Uterus (tissue), 4 donors: ENCODE measurements around the gene OAT. TPM values are rescaled to one million over a fixed set of nuclear protein-coding genes. Genes with fewer than 3 reads are reported as not detected.

Experiments
- DNase-seq, 2 donors: peaks; one replicate each; pipeline ENCODE4 v3.0.0-alpha.2; 2019 to 2020
- H3K27ac ChIP-seq, 2 donors: fragments of 200-600 bp; sonication (generic); 1 replicate in 1 of 2; 2 replicates in 1 of 2; pipeline ENCODE4 v1.5.1; 2016 to 2018
- H3K27me3 ChIP-seq, 2 donors: fragments of 200-600 bp; sonication (generic); one replicate each; pipeline ENCODE4 v1.5.1; 2018 to 2019; ENCODE audit warnings: control low read depth in 1 of 2
- H3K36me3 ChIP-seq, 2 donors: fragments of 200-600 bp; sonication (generic); one replicate each; pipeline ENCODE4 v1.5.1; 2019; ENCODE audit warnings: control low read depth in 1 of 2
- H3K4me1 ChIP-seq, 2 donors: fragments of 200-600 bp; sonication (generic); one replicate each; pipeline ENCODE4 v1.5.1; 2018 to 2019; ENCODE audit warnings: control low read depth in 1 of 2
- H3K4me3 ChIP-seq, 2 donors: fragments of 200-600 bp; sonication (generic); 1 replicate in 1 of 2; 2 replicates in 1 of 2; pipeline ENCODE4 v1.5.1; 2018 to 2019; ENCODE audit warnings: mild to moderate bottlenecking in 1 of 2
- H3K9me3 ChIP-seq, 2 donors: fragments of 200-600 bp; sonication (generic); one replicate each; pipeline ENCODE4 v1.5.1; 2019; ENCODE audit warnings: control low read depth in 1 of 2
- POLR2A ChIP-seq, 2 donors: fragments of 450-650 bp; IDR thresholded peaks; one replicate each; pipeline ENCODE4 v1.6.1; 2016; ENCODE audit warnings: antibody characterized with exemption in 2 of 2, mild to moderate bottlenecking in 1 of 2, moderate library complexity in 1 of 2
- intact Hi-C: fragments of 100-400 bp; cut with DNase I; formaldehyde crosslinking; loops from one replicate; pipeline ENCODE4 v1.15.1; 2023; ENCODE audit warnings: low total_unique reads
- total RNA-seq, 4 donors: library from RNA; depleted of rRNA in 3 of 4; stranded (reverse); fragments of >200 nt in 3 of 4; gene quantifications; one replicate each; pipeline versions ENCODE4 v1.1.0 to v1.2.4, GENCODE V29; 2014 to 2023
- TF ChIP-seq, protein P1 (sequence below), 4 experiments: fragments of 200-600 bp in 2 of 4; fragments of 450-650 bp in 2 of 4; sonication (generic) in 2 of 4; IDR thresholded peaks; one replicate each; pipeline ENCODE4 v1.5.1; 2016 to 2019; ENCODE audit warnings: antibody characterized with exemption in 4 of 4, mild to moderate bottlenecking in 2 of 4, moderate library complexity in 1 of 4
- donor health status: DM: yes; HTN: yes; CAD: no.

OAT gene
- total RNA-seq, 4 donors from 2014 or later = 75.3 to 175 (median 97.6) TPM

DNA sequence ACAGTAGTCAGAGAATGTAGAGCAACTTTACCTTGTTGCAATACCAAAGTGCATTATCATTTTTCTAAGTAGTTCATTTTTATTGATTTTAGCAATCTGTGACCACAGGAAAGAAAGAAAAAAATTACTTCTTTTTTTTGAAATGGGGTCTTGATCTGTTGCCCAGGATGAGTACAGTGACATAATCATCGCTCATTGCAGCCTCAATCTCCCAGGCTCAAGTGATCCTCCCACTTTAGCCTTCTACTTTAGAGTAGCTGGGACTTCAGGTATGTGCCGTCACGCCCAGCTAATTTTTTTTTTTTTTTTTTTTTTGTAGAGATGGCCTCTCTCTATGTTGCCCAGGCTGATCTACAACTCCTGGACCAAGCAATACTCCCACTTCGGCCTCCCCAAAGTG lies 11.4 kb upstream of the OAT start:
- Histone ChIP-seq H3K36me3 (no peaks in the 10 kb centered on the region), H3K27me3 (no peaks in the 10 kb centered on the region), H3K27ac (no peak overlapping the region), H3K4me1 (no peaks in the 10 kb centered on the region), H3K9me3 (no peaks in the 10 kb centered on the region), H3K4me3 (no peak overlapping the region)
- TF ChIP-seq, protein P1, sequence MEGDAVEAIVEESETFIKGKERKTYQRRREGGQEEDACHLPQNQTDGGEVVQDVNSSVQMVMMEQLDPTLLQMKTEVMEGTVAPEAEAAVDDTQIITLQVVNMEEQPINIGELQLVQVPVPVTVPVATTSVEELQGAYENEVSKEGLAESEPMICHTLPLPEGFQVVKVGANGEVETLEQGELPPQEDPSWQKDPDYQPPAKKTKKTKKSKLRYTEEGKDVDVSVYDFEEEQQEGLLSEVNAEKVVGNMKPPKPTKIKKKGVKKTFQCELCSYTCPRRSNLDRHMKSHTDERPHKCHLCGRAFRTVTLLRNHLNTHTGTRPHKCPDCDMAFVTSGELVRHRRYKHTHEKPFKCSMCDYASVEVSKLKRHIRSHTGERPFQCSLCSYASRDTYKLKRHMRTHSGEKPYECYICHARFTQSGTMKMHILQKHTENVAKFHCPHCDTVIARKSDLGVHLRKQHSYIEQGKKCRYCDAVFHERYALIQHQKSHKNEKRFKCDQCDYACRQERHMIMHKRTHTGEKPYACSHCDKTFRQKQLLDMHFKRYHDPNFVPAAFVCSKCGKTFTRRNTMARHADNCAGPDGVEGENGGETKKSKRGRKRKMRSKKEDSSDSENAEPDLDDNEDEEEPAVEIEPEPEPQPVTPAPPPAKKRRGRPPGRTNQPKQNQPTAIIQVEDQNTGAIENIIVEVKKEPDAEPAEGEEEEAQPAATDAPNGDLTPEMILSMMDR (IDR thresholded peaks at IDR 0.05) = no peak
- no peak for TF ChIP-seq POLR2A (IDR thresholded peaks at IDR 0.05)
- no peak for DNase-seq
- intact Hi-C loops = no loop called here

DNA sequence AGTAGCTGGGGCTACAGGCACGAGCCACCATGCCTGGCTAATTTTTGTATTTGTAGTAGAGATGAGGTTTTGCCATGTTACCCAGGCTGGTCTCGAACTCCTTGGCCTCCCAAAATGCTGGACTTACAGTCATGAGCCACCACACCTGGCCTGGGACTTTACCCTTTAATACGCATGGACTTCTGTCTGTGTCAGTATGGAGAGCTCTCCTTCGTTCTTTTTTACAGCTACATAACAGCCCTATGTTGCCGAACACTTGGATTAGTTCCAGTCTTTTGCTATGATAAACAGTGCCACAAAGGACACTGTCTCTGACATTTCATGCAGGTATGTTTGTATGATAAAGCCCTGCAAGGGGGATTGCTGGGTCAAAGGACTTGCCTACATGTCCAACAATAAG lies 10.9 kb upstream of the OAT start:
- H3K36me3 ChIP-seq = no peaks in the 10 kb centered on the region

DNA sequence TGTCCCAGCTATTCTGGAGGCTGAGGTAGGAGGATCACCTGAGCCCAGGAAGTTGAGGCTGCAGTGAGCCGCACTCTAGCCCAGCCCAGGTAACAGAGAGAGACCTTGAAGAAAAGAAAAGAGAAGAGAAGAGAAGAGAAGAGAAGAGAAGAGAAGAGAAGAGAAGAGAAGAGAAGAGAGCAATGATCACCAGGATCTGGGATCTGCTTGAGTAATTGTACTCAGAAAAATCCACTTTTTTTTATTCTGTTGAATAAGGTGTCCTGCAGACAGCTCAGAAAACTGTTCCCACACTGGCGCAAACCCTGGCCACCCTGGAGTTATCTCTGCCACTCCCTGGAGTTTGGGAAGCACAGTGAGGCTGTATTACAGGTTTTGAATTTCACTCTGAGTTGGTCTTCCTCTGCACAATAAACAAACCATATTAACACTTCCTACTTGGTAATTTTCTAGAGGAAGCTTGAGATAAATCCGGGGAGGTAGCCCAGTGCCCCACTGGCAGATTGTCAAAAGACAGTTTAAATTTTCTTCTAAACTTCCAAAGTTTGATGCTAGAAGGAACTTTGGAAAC lies 9.6 kb upstream of the OAT start:
- DNase-seq = no peak
- no peaks in the 10 kb centered on the region for H3K27me3 ChIP-seq
- H3K4me1 ChIP-seq = no peaks in the 10 kb centered on the region
- no peak overlapping the region for H3K27ac ChIP-seq
- H3K9me3 ChIP-seq = no peaks in the 10 kb centered on the region
- TF ChIP-seq POLR2A (IDR thresholded peaks at IDR 0.05) = no peak
- TF ChIP-seq, protein P1 (IDR thresholded peaks at IDR 0.05) = no peak
- H3K4me3 ChIP-seq = no peak overlapping the region
- no peaks in the 10 kb centered on the region for H3K36me3 ChIP-seq
- intact Hi-C loops = no loop called here

More for the DNA sequence above, 10.9 kb upstream of the OAT start:
- DNase-seq = no peak
- Histone ChIP-seq H3K9me3 (no peaks in the 10 kb centered on the region), H3K27me3 (no peaks in the 10 kb centered on the region), H3K4me3 (no peak overlapping the region), H3K4me1 (no peaks in the 10 kb centered on the region), H3K27ac (no peak overlapping the region)
- intact Hi-C loops = no loop called here
- TF ChIP-seq, protein P1 (IDR thresholded peaks at IDR 0.05) = no peak
- TF ChIP-seq POLR2A (IDR thresholded peaks at IDR 0.05) = no peak

DNA sequence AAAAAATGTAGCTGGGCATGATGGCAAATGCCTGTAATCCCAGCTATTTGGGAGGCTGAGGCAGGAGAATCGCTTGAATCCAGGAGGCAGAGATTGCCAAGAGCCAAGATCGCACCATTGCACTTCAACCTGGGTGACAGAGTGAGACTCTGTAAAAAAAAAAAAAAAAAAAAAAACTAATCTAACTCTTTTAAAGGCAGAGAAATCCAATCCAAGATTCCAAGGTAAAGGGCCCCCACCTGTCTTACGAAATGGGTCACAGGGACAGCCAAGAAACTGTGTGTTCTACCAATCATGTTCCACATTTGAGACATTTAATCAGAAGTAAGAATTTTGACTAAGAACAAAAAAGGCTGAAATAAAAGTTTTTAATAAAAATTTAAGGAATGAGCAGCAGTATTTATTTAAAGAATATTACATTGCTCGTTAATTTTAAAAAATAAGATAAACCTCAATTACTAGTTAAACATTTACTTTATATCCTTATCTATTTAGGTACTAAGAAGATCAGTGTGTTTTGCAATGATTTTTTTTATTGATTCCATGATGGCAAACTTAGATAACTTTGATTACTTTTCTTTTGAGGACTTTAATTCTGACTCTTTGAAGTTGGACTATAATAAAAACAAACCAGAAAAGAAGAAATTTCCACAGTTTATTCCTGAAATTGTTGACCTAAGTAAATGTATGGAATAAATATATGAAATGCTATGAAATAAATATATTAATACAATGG lies 6.7 kb upstream of the OAT start:
- intact Hi-C loops = no loop called here
- Histone ChIP-seq H3K36me3 (no peaks in the 10 kb centered on the region), H3K4me1 (no peaks in the 10 kb centered on the region), H3K27me3 (no peaks in the 10 kb centered on the region), H3K9me3 (no peaks in the 10 kb centered on the region), H3K4me3 (no peak overlapping the region), H3K27ac (no peak overlapping the region)
- no peak for TF ChIP-seq POLR2A (IDR thresholded peaks at IDR 0.05)
- TF ChIP-seq, protein P1 (IDR thresholded peaks at IDR 0.05) = no peak
- no peak for DNase-seq

DNA sequence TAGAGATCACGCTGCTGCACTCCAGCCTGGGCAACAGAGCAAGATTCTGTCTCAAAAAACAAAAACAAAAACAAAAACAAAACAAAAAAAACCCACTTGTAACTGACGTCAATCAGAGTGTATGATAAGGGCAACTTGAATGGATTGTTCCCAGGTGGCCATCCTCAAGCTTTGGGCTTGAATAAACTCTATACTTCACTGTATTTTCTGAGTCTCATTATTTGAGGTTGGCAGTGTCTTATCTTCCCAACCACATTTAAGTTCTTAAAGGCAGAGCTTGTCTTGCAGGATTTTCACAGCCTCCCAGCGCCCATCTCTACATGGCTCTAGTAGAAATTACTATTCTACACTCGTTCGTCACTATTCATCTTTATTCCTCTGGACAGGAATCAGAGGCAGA lies 5.1 kb upstream of the OAT start:
- H3K4me3 ChIP-seq = no peak overlapping the region
- TF ChIP-seq, protein P1 (IDR thresholded peaks at IDR 0.05) = no peak
- TF ChIP-seq POLR2A (IDR thresholded peaks at IDR 0.05) = no peak
- H3K4me1 ChIP-seq = no peaks in the 10 kb centered on the region
- H3K9me3 ChIP-seq = no peaks in the 10 kb centered on the region
- no peak for DNase-seq
- intact Hi-C loops = no loop called here
- H3K27me3 ChIP-seq = no peaks in the 10 kb centered on the region
- no peaks in the 10 kb centered on the region for H3K36me3 ChIP-seq
- H3K27ac ChIP-seq = no peak overlapping the region
